Measurements from ENCODE around the gene SLC46A1. TPM values are rescaled to one million over a fixed set of nuclear protein-coding genes. Genes with fewer than 3 reads are reported as not detected.

SLC46A1 gene
- total and polyA plus RNA-seq, 9 of the 15 experiments (the other 6 are each of a cell fraction or from before 2014, with no cell fraction given) = 0.24 to 5.5 (median 3.1) TPM

DNA sequence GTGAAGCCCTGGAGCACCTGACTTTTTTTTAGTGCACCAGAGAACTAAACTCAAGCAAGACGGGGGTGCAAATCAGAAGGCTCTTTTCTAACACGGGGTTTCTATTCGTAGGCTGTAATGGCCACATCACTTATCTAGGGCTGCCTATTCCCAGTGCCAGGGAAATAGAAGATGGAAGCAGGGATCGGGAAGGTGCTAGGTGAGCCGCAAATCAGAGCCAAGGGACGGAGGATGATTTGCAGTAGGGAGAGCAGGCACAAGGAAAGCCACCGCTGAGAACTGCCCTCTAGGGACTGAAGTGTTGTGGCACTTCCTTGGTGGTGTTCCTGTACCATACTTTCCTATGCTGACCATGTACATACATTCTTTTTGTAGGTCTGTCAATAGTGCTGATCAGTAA, 7.8 kb upstream of the SLC46A1 start:
- Histone ChIP-seq H3K27ac (ENCODE audit: extremely low read depth, low read depth, low read length) (no peak overlapping the region), H3K4me3 (no peak overlapping the region), H3K4me2 (ENCODE audit: insufficient read depth, low read length) (no peak overlapping the region), H3K9me1 (ENCODE audit: control insufficient read depth, insufficient read depth, low read length) (no peaks in the 10 kb centered on the region), H3K9me3 (replicated peaks; ENCODE audit: control insufficient read depth, insufficient read depth, low read depth, low read length) (no peaks in the 10 kb centered on the region), H3K27me3 (ENCODE audit: control insufficient read depth in 2 of 2, insufficient read depth in 2 of 2, low read length in 2 of 2) (peaks cover 20 to 29% of the 10 kb centered on the region in 2 experiments), H3K36me3 (ENCODE audit: control insufficient read depth, insufficient read depth, low read length) (no peaks in the 10 kb centered on the region), H4K20me1 (replicated peaks; ENCODE audit: control insufficient read depth, insufficient read depth, low read length) (no peaks in the 10 kb centered on the region), H3K9ac (ENCODE audit: insufficient read depth in 1 of 2, low read depth in 2 of 2, low read length in 2 of 2) (no peak overlapping the region), H3K79me2 (ENCODE audit: control insufficient read depth, insufficient read depth, low read length) (no peaks in the 10 kb centered on the region), H2AFZ (ENCODE audit: low read depth, low read length) (no peak overlapping the region), H3K4me1 (replicated peaks in 1 of 2; ENCODE audit: control insufficient read depth in 2 of 2, insufficient read depth in 2 of 2, low read length in 2 of 2) (no peaks in the 10 kb centered on the region; a peak in 2 of 5 replicates)
- no peak for ATAC-seq
- no peak for DNase-seq (ENCODE audit: extremely low read depth in 1 of 4, low spot score in 3 of 4)
- FAIRE-seq = no peak
- no TSS peak for BruUV-seq (replicated peaks)
- CTCF ChIA-PET (ENCODE audit: low intra/inter-chr PET ratio) = no interaction called here
- intact Hi-C loops (cut with micrococcal nuclease) (no loop called here), in situ Hi-C loops (cut with MboI) (no loop called here)
- POLR2A ChIA-PET = interaction anchor here (1.0 kb wide), 1 partner anchor 8 kb away, joined by 3 read pairs; no protein-coding TSS in a partner anchor
- TF ChIP-seq HLTF (IDR thresholded peaks at IDR 0.05) (no peak), RBM25 (IDR thresholded peaks at IDR 0.05; ENCODE audit: low read depth, low read length, severe bottlenecking) (no peak), RBBP5 (IDR thresholded peaks at IDR 0.05; ENCODE audit: borderline replicate concordance, insufficient read depth, low read length, poor library complexity, severe bottlenecking) (no peak), ZNF124 (CRISPR knock-in tag; IDR thresholded peaks at IDR 0.05) (no peak), CTBP1 (IDR thresholded peaks at IDR 0.05; ENCODE audit: borderline replicate concordance) (no peak), SAFB2 (IDR thresholded peaks at IDR 0.05; ENCODE audit: borderline replicate concordance, low read depth, low read length, severe bottlenecking) (no peak), ZNF12 (CRISPR knock-in tag; IDR thresholded peaks at IDR 0.05) (no peak), NFXL1 (CRISPR knock-in tag; IDR thresholded peaks at IDR 0.05) (no peak), JUN (IDR thresholded peaks at IDR 0.05; ENCODE audit: borderline replicate concordance, low read depth, low read length) (no peak), JUN (CRISPR knock-in tag; IDR thresholded peaks at IDR 0.05; ENCODE audit: borderline replicate concordance) (no peak), PHB2 (IDR thresholded peaks at IDR 0.05; ENCODE audit: low read depth) (no peak)
- TF ChIP-seq, protein P1, sequence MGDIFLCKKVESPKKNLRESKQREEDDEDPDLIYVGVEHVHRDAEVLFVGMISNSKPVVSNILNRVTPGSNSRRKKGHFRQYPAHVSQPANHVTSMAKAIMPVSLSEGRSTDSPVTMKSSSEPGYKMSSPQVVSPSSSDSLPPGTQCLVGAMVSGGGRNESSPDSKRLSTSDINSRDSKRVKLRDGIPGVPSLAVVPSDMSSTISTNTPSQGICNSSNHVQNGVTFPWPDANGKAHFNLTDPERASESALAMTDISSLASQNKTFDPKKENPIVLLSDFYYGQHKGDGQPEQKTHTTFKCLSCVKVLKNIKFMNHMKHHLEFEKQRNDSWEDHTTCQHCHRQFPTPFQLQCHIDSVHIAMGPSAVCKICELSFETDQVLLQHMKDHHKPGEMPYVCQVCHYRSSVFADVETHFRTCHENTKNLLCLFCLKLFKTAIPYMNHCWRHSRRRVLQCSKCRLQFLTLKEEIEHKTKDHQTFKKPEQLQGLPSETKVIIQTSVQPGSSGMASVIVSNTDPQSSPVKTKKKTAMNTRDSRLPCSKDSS (IDR thresholded peaks at IDR 0.05; ENCODE audit: low read depth, partially characterized antibody) = no peak
- TF ChIP-seq, protein P2, sequence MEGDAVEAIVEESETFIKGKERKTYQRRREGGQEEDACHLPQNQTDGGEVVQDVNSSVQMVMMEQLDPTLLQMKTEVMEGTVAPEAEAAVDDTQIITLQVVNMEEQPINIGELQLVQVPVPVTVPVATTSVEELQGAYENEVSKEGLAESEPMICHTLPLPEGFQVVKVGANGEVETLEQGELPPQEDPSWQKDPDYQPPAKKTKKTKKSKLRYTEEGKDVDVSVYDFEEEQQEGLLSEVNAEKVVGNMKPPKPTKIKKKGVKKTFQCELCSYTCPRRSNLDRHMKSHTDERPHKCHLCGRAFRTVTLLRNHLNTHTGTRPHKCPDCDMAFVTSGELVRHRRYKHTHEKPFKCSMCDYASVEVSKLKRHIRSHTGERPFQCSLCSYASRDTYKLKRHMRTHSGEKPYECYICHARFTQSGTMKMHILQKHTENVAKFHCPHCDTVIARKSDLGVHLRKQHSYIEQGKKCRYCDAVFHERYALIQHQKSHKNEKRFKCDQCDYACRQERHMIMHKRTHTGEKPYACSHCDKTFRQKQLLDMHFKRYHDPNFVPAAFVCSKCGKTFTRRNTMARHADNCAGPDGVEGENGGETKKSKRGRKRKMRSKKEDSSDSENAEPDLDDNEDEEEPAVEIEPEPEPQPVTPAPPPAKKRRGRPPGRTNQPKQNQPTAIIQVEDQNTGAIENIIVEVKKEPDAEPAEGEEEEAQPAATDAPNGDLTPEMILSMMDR (IDR thresholded peaks at IDR 0.05 in 2 of 3, conservative IDR thresholded peaks at IDR 0.05 in 1 of 3; ENCODE audit: insufficient read depth in 2 of 3, low read depth in 1 of 3, low read length in 3 of 3) = no peak
- WGBS (ENCODE audit: insufficient coverage, low coverage, missing lambda C conversion rate) = 0% methylated on average over 7 of the region's 7 CpGs

All from K562 (cell line).